Measurements from ENCODE around the gene SPOCD1. TPM values are rescaled to one million over a fixed set of nuclear protein-coding genes. Genes with fewer than 3 reads are reported as not detected.

SPOCD1 gene
- total RNA-seq, 1 donor from 2014 or later, result 28.0 TPM

- Mint-ChIP-seq H3K36me3 (ENCODE audit: low read depth, unreplicated experiment) (no peaks in the 10 kb centered on the region), H3K4me3 (ENCODE audit: unreplicated experiment) (no peak overlapping the region), H3K9me3 (ENCODE audit: unreplicated experiment) (no peaks in the 10 kb centered on the region), H3K27ac (ENCODE audit: unreplicated experiment) (no peak overlapping the region), H3K4me1 (ENCODE audit: low read depth, unreplicated experiment) (peaks cover 12% of the 10 kb centered on the region), H3K27me3 (ENCODE audit: low read depth, unreplicated experiment) (peaks cover 22% of the 10 kb centered on the region)
- no peak overlapping the region for H3K9ac ChIP-seq (ENCODE audit: low read length)
- H3K4me1 ChIP-seq (ENCODE audit: insufficient read depth, low read length), result peaks cover 4% of the 10 kb centered on the region
- no peaks in the 10 kb centered on the region for H3K79me2 ChIP-seq (ENCODE audit: insufficient read depth, low read length)
- no peak for FAIRE-seq
- no peak overlapping the region for H3K4me3 ChIP-seq (ENCODE audit: insufficient read depth, low read depth, low read length)
- H3K27ac ChIP-seq (ENCODE audit: low read depth, low read length), result no peak overlapping the region
- DNase-seq (ENCODE audit: low read depth), result no peak
- no peaks in the 10 kb centered on the region for H3K27me3 ChIP-seq (ENCODE audit: insufficient read depth, low read length)
- H3K4me2 ChIP-seq (ENCODE audit: low read length), result no peak overlapping the region
- no peaks in the 10 kb centered on the region for H3K9me3 ChIP-seq (ENCODE audit: insufficient read depth, low read depth, low read length)
- no peaks in the 10 kb centered on the region for H3K36me3 ChIP-seq (ENCODE audit: insufficient read depth, low read length)
- H2AFZ ChIP-seq (ENCODE audit: low read depth, low read length), result no peak overlapping the region
- TF ChIP-seq EZH2 (IDR thresholded peaks at IDR 0.05; ENCODE audit: insufficient read depth, low read length) (no peak), CTCF (IDR thresholded peaks at IDR 0.05; ENCODE audit: insufficient read depth, low read depth, low read length) (no peak)
- no peaks in the 10 kb centered on the region for H4K20me1 ChIP-seq (ENCODE audit: insufficient read depth, low read length)
Observed at GRCh38 chr1:31830065-31830464, 14.2 kb upstream of the SPOCD1 start.

- no peak overlapping the region for H2AFZ ChIP-seq (ENCODE audit: low read depth, low read length)
- H3K4me3 Mint-ChIP-seq (ENCODE audit: unreplicated experiment), result no peak overlapping the region
- no peaks in the 10 kb centered on the region for H3K9me3 Mint-ChIP-seq (ENCODE audit: unreplicated experiment)
Observed at GRCh38 chr1:31828926-31829690, 13.3 kb upstream of the SPOCD1 start.

More at GRCh38 chr1:31828926-31829690, 13.3 kb upstream of the SPOCD1 start:
- Histone ChIP-seq H3K9ac (ENCODE audit: low read length) (no peak overlapping the region), H3K79me2 (ENCODE audit: insufficient read depth, low read length) (no peaks in the 10 kb centered on the region), H3K27me3 (ENCODE audit: insufficient read depth, low read length) (no peaks in the 10 kb centered on the region), H4K20me1 (ENCODE audit: insufficient read depth, low read length) (no peaks in the 10 kb centered on the region), H3K27ac (ENCODE audit: low read depth, low read length) (no peak overlapping the region), H3K9me3 (ENCODE audit: insufficient read depth, low read depth, low read length) (no peaks in the 10 kb centered on the region), H3K4me1 (ENCODE audit: insufficient read depth, low read length) (peaks cover 4% of the 10 kb centered on the region), H3K4me3 (ENCODE audit: insufficient read depth, low read depth, low read length) (no peak overlapping the region), H3K36me3 (ENCODE audit: insufficient read depth, low read length) (no peaks in the 10 kb centered on the region), H3K4me2 (ENCODE audit: low read length) (no peak overlapping the region)
- no peak for TF ChIP-seq EZH2 (IDR thresholded peaks at IDR 0.05; ENCODE audit: insufficient read depth, low read length)
- no peak for TF ChIP-seq CTCF (IDR thresholded peaks at IDR 0.05; ENCODE audit: insufficient read depth, low read depth, low read length)
- peaks cover 24% of the 10 kb centered on the region for H3K27me3 Mint-ChIP-seq (ENCODE audit: low read depth, unreplicated experiment)
- H3K36me3 Mint-ChIP-seq (ENCODE audit: low read depth, unreplicated experiment), result no peaks in the 10 kb centered on the region
- H3K27ac Mint-ChIP-seq (ENCODE audit: unreplicated experiment), result no peak overlapping the region
- H3K4me1 Mint-ChIP-seq (ENCODE audit: low read depth, unreplicated experiment), result peaks cover 12% of the 10 kb centered on the region
- FAIRE-seq, result no peak
- no peak for DNase-seq (ENCODE audit: low read depth)
